Measurements from ENCODE around the gene MPRIP.

The MPRIP gene

DNA sequence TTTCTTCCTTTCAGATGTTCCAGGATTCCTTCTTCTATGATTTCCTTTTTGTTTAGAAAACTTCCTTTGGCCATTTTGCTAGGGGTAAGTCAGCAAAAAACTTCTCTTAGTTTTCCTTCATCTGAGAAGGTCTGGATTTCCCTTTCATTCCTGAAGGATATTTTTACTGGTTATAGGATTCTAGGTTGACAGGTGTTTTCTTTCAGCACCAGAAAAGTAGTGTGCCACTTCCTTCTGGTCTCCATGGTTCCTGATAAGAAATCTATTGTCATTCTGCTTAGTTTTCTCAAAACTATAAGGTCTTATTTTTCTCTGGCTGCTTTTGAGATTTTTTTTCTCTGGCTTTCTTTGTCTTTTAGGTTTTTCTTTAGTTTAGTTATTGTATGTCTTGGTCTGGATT is 27.6 kb downstream of the MPRIP start:
- DNase-seq (ENCODE audit: low read depth in 2 of 2): no peak

DNA sequence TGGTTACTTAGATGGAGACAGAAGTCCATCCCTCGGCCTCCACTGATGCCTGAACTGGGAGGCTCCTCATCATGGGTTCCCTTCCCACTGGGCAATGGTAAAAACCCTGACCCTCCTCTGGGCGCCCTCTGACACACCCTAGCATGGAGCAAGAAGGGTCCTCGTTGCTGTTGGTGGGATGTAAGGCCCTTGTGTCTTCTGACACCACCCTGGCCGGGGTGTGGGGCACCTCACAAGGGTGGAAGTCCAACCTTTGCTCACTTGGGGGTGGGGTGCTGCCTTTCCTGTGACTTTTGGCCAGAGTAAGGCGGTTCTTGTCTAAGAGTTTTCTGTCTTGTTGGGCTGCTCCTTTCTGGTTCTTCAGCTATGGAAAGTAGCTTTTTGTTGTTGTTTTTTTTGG is 28.7 kb downstream of the MPRIP start:
- no peak for DNase-seq (ENCODE audit: low read depth in 2 of 2)

DNA sequence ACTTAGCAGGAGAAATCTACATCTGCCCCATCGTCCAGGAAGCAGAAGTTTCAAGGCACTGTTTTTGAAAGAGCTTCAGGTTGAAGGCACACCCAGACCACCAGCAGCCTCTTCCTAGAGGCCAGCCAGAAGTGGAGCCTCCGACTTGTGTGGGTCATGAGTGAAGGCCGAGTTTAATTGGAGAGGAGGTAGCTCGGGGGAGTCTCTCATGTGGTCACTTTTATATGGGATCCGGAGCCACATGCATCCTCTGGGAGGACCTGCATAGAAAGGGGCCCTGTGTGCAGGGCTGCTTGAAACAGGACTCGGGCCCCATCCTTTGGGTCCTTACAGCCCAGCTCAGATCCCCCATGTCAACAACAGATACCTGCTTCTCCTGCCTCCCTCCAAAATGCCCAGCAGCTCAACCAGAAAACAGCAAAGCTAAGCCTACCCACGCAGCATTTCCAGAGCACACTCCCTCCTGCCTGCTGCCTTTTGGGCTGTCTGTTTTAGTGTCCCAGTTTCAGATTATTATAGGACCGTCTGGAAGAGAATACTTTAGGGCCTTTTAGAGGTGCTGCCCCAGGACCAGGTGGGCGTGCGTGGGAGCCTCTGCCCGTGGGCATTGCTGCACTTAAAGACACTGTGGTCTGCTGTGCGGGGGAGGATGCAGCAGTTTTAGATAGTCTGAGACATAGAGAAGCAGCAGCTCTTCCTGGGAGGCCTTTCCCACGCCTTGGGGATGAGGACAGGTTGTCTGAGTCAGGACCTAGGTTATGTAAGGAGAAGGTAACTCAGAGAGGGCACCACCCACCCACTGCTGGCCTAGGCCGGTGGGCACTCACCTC is 29.5 kb downstream of the MPRIP start:
- DNase-seq (ENCODE audit: low read depth in 2 of 2): no peak

DNA sequence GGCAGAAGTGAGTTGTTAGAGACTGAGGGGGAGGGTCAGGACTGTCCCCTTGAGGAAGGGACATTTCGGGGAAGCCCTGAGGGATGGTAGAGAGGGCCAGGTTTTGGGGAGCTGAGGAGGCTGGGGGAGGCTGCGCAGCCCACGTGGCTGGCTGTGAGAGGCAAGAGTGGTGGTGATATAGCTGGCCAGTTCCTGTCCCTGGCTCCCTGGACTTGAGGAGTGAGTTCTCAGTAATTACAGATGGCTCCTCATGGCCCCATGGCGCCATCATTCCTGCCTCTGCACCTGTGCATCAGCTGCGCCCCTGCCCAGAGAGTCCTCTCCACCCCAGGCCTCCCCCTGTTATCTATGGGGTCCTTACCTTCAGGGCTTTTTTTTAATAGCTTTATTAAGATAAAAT is 30.3 kb downstream of the MPRIP start:
- no peak for DNase-seq (ENCODE audit: low read depth in 2 of 2)

DNA sequence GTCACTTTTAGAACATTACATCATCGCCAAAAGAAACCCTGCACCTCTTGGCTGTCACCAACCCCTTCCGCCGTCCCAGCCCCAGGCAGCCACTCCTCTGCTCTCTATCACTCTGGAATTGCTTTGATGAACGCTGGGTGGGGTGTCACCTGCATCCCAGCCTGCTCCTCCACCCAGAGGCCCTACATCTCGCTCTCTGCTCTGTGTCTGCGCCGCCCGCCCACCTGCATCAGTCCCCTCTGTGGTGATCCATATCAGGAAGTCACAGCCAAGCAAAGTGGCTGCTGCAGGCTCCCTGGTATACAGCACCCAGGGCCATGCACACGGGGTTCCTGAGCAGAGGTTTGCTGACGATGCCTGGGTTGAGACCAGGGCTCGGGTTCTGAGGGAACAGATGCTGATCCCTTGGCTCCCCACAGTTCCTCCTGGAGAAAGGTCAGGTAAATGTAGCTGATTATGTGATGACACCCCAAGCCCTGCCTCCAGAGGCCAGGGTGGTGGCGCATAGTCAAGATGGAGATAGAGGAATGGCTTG is 30.8 kb downstream of the MPRIP start:
- no peak for DNase-seq (ENCODE audit: low read depth in 2 of 2)

DNA sequence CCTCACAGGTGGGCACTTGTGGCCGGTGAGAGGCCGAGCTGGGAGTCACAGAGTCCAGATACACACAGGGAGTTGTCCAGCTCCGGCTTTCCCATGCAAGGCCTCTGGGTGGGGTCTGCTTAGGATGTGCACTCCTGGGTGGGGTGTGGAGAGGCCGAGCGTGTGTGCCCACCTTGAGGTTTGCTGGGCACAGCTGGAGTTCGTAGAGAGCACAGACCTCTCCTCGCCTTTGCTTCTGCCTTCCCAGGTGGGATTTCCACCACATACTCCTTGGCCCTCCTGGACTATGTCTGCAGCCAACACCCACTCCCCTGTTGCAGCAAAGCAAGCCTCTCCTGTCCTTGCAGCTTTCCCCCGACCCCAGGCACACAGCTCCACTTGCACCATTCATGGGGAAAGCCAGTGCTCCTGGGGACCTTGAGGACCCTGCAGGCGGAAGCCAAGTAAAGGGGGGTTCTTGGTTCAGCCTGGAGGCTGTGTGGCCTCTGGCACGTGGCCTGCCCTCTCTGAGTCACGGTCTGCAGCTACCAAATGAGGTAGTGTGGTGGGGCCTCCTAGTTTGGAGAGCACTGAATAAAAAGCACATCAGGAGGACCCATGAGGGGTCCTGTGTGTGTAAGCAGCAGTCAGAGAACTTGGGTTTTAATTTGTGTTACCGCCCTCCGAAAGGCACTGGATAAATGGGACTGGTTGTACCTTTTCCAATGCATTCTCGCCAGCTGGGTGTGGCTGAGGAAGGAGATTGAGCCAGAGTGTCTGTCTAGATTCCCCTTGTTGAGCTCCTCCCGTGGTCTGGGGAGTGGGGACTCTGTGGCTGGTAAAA is 31.5 kb downstream of the MPRIP start:
- no peak for DNase-seq (ENCODE audit: low read depth in 2 of 2)

DNA sequence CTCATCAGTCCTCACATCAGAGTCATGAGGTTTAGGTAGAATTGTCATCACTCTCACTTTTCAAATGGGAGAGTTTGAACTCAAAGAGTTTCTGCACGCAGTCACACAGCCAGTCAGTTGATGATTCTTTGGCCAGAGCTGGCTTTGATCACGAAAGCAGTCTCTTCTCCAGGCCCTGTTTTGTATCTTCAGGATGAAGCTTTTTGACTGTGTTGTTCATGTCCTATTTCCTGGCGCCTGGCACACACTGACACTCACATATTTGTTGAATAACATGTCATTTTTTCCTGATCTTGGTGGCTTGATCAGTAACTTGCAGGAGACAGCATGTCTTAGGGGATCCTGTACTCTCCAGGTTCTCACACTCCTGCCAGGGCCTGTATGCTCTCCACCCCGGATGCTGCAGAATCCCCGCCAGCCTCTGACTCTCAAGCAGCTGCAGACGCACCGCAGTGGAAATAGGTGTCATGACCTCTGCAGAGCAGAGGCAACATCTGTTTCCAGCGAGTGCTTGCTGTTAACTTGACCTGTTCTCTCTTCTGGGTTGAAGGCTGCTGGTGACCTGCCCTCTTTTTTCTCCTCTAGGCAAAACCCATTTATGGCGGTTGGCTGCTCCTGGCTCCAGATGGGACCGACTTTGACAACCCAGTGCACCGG is 33.0 kb downstream of the MPRIP start:
- no peak for DNase-seq (ENCODE audit: low read depth in 2 of 2)

DNA sequence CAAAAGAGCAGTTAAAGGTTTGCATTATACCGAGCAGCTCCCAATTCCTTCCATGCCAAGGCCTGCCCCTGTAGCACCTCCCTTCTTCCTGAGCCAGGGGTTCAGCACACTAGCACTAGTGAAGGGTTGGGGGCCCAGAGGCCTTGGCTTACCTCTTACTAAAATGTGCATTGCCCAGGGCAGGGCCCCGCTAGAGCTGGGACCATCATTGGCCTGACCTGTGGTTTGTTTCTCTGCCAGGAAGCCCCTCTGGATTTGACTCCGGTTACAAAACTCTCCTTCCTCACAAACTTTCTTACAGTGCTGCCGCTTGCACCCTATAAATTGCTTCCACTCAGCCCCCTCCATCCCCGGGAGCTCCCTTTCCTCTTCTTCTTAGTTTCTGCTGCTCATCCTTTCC is 33.8 kb downstream of the MPRIP start:
- DNase-seq (ENCODE audit: low read depth in 2 of 2): no peak

DNA sequence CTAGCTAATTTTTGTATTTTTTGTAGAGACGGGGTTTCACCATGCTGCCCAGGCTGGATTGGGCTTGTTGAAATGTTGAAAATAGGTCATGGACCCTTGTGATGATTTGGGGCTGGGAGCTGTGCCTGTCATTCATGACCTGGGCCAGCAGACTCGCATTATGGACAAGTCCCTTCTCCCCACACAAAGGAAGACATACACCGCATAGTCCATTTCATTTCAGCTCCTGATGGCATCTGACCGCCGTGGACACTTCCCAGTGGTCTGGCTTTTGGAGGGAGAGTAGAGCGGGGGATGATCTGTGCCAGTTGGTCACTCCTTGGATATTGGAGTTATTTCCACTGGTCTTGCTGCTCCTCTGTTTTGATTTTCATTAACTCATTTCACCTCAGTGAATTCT is 34.8 kb downstream of the MPRIP start:
- no peak for DNase-seq (ENCODE audit: low read depth in 2 of 2)

DNA sequence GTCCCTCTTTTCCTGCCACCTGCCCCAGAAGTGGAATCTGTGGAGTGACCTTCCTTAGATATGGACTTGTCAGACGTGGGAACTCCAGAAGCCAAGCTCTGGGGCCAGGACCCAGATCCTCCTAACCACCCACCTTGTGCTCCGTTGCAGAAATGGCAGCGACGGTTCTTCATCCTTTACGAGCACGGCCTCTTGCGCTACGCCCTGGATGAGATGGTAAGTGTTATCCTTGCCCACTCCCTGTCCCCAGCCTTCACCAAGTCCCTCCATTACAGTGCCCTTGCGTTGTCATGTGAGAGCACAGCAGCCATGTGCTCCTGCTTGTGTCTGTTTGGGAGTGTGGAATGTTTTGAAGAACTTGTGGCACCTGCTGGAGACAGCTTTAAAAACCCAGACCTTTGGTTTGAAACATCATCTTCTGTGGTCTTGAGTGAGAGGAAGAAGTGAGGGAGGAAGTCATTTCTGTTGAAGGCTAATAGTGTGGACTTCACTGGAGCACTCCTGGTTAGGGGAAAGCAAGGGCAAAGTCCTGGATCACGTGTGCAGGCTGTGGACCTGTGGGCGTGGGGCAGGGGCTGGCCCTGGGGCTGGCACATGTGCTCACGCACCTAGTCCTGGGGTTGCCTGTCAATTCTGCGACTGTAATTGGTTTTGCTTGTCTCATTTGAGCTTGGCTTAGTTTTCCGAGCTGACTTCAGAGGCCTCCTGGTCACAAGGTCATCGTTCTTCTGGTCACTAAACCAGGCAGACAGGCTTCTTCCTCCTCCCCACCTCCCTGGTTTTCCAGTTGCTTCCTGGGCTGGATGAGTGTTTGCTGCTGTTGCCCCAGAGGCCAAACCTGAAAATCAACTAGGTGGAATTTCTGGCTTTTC is 35.8 kb downstream of the MPRIP start:
- DNase-seq (ENCODE audit: low read depth in 2 of 2): no peak

DNA sequence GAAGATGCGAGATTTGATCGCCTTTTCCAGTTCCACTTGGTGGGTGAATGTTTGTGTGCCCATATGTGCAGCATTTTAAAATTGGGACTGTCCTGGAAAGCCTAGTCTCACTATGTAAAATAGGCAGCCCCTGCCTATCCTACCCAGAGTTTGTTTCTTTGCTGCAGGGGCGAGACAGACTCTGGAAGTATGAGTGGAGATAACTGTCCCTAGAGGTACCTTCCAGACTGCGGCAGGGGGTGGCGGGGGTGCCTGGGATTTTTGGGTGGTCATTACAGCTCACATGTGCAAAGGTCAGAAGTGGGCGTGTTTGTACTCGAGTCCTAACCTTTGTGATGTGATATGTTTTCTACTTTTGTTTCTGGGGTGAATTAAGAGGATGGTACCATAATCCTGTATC is 36.6 kb downstream of the MPRIP start:
- DNase-seq (ENCODE audit: low read depth in 2 of 2): no peak

DNA sequence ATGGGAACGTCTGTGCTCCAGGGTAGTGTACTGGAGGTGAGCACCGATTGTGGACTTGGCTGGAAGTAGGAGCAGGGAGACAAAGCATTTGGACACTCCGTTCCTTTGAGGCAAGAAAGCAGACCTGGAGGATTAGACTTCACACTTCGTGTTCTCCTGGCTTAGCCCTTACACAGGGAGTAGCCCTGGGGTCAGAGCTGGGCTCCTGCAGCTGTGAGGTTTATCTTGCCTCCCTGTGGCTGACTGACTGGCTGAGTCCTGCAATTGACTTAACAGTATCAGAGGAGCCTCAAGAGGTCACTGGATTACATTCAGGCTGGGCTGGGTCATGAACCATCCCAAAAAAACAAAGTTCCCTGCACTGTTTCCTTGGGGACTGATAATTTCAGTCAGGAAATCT is 37.1 kb downstream of the MPRIP start:
- no peak for DNase-seq (ENCODE audit: low read depth in 2 of 2)

DNA sequence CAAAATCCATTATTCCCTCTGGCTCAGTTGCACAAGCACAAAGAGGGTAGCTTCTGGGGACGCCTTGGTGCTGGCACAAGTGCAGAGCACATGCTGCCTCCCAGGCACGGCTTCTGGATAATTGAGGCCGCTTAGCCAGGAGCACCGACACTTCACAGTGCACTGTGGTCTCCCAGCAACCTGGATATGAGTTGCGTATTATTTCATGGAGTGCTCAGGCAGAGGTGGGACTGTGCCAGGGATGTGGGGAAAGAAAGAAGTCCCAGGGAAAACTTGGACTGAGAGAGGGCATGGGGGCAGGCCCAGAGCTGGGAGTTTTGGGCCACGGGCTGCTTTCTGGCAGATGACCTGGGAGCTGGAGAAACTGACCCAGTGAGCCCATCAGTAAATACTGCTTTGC is 37.5 kb downstream of the MPRIP start:
- DNase-seq (ENCODE audit: low read depth in 2 of 2): no peak

DNA sequence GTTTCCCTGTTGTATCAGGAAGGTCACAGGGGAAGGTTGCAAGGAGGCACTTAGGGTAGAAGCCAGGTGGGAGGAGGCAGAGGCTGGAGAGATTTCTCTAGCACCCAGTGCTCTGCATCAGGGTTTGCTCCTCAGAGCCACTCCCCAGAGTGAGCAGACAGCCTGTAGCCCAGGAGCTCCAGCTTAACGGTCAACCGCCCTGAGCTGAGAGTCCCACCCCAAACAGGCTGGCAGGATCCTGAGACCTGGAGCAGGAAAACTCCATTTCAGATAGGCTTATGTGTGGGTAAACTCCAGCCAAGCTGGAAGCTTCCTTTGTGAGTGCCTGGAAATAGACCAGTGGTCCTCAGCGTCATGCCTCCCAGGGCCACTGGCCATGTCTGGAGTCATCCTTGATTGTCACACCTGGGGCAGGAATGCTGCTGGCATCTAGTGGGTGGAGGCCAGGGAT is 37.9 kb downstream of the MPRIP start:
- no peak for DNase-seq (ENCODE audit: low read depth in 2 of 2)

DNA sequence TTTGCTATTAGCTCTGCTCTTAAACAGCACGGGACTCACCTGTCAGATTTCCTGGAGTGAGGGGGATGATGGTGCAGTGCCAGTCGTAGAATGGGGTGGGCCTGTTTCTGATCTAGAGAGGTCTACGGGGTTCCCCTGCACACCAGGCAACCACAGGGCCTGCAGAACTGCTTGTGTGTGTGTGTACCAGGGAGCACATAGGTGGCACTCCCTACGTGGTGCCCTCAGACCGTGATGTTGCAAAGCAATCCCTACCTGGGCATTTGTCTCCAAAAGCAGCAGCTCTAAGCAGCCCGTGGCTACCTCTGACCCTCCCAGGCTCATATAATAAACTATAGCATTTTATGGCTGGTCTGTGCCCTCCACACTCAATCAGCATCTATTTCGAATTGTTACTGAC is 38.5 kb downstream of the MPRIP start:
- no peak for DNase-seq (ENCODE audit: low read depth in 2 of 2)

DNA sequence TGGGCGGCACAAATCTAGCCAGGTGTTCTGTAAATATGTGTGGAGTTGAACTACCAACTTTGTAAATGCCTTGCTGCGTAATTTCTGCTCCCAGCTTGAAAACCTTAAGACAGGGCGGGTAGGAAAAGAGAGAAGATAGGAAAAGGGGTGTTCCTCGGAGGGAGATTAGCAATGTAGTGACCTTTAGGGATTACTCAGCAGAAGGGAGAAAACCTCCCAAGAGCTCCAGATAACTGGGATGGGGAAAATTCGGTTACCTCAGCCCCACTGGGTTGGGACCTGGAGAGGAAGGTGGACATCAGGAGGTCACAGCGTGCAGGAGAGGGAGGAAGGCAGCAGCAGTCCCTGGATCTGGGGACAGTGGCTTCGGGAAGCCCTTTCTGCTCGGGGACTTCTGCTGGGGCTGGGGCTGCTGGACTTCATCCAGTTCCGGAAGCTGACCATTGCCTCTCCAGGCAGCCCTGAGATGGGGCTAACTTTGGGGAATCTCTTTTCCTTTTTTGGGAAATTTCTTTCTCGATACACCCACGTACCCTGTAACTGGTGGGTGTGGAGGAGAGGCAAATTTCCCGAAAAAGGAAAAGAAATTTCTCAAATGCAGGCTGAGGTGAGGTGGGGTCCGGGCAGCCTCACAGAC is 39.2 kb downstream of the MPRIP start:
- DNase-seq (ENCODE audit: low read depth in 2 of 2): no peak

DNA sequence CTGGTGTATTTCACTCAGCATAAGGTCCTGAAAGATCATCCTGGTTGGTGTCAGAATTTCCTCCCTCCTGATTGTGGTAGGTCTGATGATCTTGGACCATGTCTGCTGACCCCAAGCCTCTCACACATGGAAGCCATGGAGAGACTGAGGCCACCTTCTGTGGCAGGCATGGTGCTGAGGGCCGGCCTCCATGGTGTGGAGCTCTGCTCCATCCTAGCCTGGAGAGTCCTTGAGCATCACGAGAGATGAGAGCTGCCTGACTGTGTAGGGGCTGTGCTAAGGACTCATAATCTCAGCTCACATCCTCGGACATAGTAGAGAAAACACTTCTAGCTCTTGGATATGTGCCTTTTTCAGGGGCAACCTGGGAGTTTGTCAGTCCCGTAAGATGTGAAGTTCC is 40.6 kb downstream of the MPRIP start:
- DNase-seq (ENCODE audit: low read depth in 2 of 2): no peak

DNA sequence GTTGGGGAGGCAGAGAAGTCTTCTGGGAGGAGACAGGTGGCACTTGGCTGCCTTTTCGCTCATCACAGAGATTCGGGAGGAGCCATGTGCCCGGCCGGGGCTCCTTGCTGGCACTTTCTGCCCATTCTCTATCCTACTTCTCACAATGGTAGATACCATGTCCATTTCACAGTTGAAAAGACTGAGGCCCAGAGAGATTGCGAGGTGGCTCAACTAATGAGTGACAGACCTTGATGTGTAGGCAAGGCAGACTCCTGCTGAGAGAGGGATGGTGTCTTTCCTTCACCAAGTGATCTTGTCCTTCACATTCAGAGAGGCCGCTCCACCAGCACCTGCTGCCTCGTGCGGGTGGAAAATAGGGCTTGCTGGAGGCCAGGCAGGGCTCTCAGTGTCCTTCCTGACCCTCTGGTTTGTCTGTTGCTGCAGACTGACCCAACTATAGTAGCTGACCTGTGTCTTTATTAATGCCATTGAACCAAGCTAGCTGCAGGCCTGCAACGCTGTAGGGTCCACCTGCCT is 42.1 kb downstream of the MPRIP start:
- DNase-seq (ENCODE audit: low read depth in 2 of 2): no peak

DNA sequence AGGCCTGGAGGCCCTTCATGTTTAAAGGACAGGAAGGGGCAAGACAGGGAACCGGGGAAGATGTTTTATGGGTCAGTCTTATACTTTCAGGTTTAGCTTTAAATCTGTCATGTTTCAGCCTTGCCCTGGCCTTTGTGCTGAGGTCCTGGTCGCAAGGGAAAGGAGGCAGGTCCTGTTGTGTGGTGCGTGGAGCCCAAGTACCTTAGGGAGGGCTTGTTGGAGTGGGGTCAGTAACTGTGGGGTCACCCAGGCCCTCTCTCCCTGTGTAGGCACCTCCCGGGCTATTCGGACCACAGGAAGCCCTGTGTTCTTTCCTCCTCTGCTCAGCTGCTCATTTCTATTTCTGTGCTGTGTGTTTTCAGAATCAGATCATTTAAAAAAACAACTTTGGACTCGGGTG is 42.7 kb downstream of the MPRIP start:
- DNase-seq (ENCODE audit: low read depth in 2 of 2): no peak

DNA sequence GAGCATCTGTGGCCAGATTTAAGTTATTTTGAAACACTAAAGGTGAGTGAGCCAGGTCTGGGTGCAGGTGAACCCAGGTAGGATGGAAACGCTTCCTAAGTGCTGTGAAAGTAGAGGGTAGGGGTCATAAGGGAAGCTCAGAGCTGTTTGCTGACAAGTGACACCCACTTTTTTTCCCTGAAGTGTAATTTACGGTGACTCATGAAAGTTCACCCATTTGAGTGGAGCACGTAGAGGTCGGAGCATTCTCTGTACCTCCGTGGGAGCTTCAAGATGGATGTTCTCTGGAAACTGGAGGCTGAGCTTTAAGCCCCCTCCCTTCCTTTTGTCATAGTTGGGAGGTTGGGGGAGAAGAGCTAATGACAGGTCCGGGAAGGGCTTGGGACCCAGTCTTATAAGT is 44.3 kb downstream of the MPRIP start:
- DNase-seq (ENCODE audit: low read depth in 2 of 2): no peak

Data from stimulated activated CD4-positive, alpha-beta T cell treated with anti-CD3 and anti-CD28 coated beads, Interleukin-12 subunit alpha, Interleukin-12 subunit beta, amount 100 ng/mL, for 24 hours (primary cell).